ENCODE data around the gene PSMD9. TPM values are rescaled to one million over a fixed set of nuclear protein-coding genes. Genes with fewer than 3 reads are reported as not detected.

PSMD9 gene
- total RNA-seq, 4 donors from 2014 or later, result 44.7 to 102 (median 68.4) TPM

DNA sequence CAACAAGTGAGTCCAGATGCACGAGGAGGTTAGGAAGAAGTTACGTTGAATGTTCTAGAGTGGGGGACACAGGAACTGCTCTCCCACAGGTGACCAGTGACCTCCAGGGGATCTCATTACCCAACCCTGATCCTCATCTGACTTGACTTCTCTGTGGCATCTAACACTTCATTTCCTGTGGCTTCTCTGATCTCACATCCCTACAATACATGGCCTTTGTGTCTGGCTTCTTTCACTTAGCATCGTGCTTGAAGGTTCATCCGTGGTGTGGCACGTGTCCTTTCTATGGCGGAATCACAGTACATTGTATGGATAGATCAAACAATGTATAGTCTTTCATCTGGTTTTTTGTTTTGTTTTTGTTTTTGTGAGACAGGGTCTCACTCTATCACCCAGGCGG lies 49.1 kb downstream of the PSMD9 start:
- TF ChIP-seq POLR2A (IDR thresholded peaks at IDR 0.05) (no peak), POLR2AphosphoS5 (IDR thresholded peaks at IDR 0.05) (no peak), EP300 (IDR thresholded peaks at IDR 0.05) (no peak)
- TF ChIP-seq, protein P1, sequence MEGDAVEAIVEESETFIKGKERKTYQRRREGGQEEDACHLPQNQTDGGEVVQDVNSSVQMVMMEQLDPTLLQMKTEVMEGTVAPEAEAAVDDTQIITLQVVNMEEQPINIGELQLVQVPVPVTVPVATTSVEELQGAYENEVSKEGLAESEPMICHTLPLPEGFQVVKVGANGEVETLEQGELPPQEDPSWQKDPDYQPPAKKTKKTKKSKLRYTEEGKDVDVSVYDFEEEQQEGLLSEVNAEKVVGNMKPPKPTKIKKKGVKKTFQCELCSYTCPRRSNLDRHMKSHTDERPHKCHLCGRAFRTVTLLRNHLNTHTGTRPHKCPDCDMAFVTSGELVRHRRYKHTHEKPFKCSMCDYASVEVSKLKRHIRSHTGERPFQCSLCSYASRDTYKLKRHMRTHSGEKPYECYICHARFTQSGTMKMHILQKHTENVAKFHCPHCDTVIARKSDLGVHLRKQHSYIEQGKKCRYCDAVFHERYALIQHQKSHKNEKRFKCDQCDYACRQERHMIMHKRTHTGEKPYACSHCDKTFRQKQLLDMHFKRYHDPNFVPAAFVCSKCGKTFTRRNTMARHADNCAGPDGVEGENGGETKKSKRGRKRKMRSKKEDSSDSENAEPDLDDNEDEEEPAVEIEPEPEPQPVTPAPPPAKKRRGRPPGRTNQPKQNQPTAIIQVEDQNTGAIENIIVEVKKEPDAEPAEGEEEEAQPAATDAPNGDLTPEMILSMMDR (IDR thresholded peaks at IDR 0.05), result no peak

GRCh38 chr12:121939186-121939585 lies 50.6 kb downstream of the PSMD9 start:
- no peaks in the 10 kb centered on the region for H3K27me3 ChIP-seq
- peaks cover 8% of the 10 kb centered on the region for H3K36me3 ChIP-seq
- WGBS, result 80% methylated on average over 7 of the region's 7 CpGs
- no peaks in the 10 kb centered on the region for H3K9me3 ChIP-seq
- no peaks in the 10 kb centered on the region for H3K4me1 ChIP-seq
- H3K27ac ChIP-seq, result no peak overlapping the region
- H3K4me3 ChIP-seq, result no peak overlapping the region
- TF ChIP-seq POLR2AphosphoS5 (IDR thresholded peaks at IDR 0.05), result no peak
- TF ChIP-seq EP300 (IDR thresholded peaks at IDR 0.05), result no peak
- TF ChIP-seq POLR2A (IDR thresholded peaks at IDR 0.05), result no peak
- TF ChIP-seq, protein P1 (IDR thresholded peaks at IDR 0.05), result no peak
- peak in 1 of 2 donors; percentile 17 for DNase-seq (ENCODE audit: low spot score in 2 of 2)

More for the DNA sequence above, 49.1 kb downstream of the PSMD9 start:
- Histone ChIP-seq H3K27ac (no peak overlapping the region), H3K27me3 (no peaks in the 10 kb centered on the region), H3K36me3 (peaks cover 8% of the 10 kb centered on the region), H3K4me3 (no peak overlapping the region), H3K9me3 (no peaks in the 10 kb centered on the region), H3K4me1 (no peaks in the 10 kb centered on the region)
- WGBS, result 94% methylated on average over 7 of the region's 7 CpGs
- no peak for DNase-seq (ENCODE audit: low spot score in 2 of 2)

DNA sequence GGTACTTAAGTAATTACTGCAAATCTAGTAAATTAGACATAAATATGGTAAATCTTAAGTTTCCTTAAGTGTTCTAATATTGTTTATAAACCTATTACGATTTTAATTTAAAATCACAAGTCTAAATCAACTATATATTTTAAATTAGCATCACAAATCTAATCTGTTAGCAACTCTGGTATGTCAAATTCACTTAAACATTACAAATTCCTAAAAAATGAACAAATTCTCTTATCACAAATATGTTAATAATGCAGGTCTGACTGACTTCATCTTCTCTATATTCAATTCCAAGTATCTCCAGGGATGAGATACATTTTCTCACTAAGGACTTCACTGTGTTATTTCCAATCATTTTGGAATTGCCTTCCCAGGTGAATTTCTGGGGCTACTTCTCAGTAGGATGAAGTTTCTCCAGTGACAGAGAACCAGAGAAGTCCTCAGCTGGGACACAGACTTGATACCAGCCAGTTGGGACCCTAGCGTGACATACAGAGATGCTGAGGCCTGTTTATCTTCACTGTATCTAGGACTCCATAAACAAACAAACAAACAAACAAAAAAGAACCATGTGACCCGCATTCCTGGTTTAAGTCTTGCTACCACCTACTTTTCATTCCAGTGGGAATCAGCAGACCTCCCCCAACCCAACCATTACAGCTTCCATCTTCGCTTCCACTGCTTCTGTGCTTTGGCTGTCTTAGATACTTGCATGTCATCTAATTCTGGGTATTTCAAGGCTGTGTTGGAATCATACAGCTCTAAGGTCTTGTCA lies 51.6 kb downstream of the PSMD9 start:
- WGBS, result 81% methylated on average over 4 of the region's 4 CpGs
- peaks cover 8% of the 10 kb centered on the region for H3K36me3 ChIP-seq
- no peak overlapping the region for H3K4me3 ChIP-seq
- DNase-seq (ENCODE audit: low spot score in 2 of 2), result no peak
- H3K27me3 ChIP-seq, result no peaks in the 10 kb centered on the region
- H3K4me1 ChIP-seq, result no peaks in the 10 kb centered on the region
- H3K27ac ChIP-seq, result no peak overlapping the region
- no peaks in the 10 kb centered on the region for H3K9me3 ChIP-seq
- TF ChIP-seq POLR2AphosphoS5 (IDR thresholded peaks at IDR 0.05) (no peak), EP300 (IDR thresholded peaks at IDR 0.05) (no peak), POLR2A (IDR thresholded peaks at IDR 0.05) (no peak)
- TF ChIP-seq, protein P1 (IDR thresholded peaks at IDR 0.05), result no peak

DNA sequence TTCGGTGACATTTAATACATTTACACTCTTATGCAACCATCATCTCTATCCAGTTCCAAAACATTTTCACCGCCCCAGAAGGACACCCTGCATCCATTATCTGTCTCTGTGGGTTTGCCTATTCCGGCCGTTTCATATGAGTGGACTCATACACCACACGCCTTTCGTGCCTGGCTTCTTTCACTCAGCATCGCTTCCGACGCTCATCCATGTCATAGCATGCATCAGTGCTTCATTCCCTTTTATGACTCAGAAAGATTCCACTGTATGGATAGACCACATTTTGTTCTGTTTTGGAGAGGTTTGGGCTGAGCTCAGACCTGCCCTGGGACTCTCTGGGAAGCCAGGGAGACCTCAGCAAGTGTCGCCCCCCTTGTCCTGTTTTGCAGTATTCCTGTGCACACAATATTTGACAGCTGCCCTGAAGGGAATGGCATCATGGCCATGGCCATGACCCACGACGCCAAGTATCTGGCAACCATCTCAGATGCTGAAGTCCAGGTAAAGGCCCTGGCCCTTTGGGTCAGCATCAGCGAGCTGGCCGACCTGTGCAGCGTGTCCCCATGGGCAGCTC lies 53.6 kb downstream of the PSMD9 start:
- WGBS, result 92% methylated on average over 12 of the region's 15 CpGs
- TF ChIP-seq, protein P1 (IDR thresholded peaks at IDR 0.05), result no peak
- TF ChIP-seq EP300 (IDR thresholded peaks at IDR 0.05) (no peak), POLR2A (IDR thresholded peaks at IDR 0.05) (no peak), POLR2AphosphoS5 (IDR thresholded peaks at IDR 0.05) (no peak)
- H3K9me3 ChIP-seq, result no peaks in the 10 kb centered on the region
- H3K4me1 ChIP-seq, result no peaks in the 10 kb centered on the region
- no peaks in the 10 kb centered on the region for H3K27me3 ChIP-seq
- no peak overlapping the region for H3K27ac ChIP-seq
- peaks cover 5% of the 10 kb centered on the region for H3K36me3 ChIP-seq
- peak; percentile 8 to 32 for DNase-seq (ENCODE audit: low spot score in 2 of 2)
- H3K4me3 ChIP-seq, result no peak overlapping the region

DNA sequence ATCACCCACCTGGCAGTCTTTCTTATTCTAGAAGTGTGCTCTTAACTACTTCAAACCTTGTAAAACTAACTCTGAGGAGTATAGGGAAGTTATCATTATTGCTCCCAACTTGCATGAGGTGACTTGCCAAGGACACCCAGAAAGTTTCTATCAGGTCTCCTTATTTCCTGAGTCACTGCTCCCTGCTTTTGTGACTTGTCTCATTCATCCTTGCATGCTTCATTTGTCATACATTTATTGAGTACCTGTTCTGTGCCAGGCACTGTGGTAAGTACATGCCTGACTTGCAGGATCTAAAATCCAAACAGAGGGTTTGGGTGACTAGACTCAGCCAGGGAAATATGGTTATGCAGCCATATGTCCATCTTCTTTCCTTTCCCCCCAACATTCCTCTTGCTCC lies 55.3 kb downstream of the PSMD9 start:
- no peak for DNase-seq (ENCODE audit: low spot score in 2 of 2)

More for the DNA sequence above, 55.3 kb downstream of the PSMD9 start:
- Histone ChIP-seq H3K4me3 (no peak overlapping the region), H3K9me3 (no peaks in the 10 kb centered on the region), H3K27ac (no peak overlapping the region), H3K4me1 (no peaks in the 10 kb centered on the region), H3K36me3 (peaks cover 3% of the 10 kb centered on the region), H3K27me3 (no peaks in the 10 kb centered on the region)
- TF ChIP-seq EP300 (IDR thresholded peaks at IDR 0.05) (no peak), POLR2AphosphoS5 (IDR thresholded peaks at IDR 0.05) (no peak), POLR2A (IDR thresholded peaks at IDR 0.05) (no peak)
- TF ChIP-seq, protein P1 (IDR thresholded peaks at IDR 0.05), result no peak
